ENCODE results near the gene JMJD7.
"Not testable (repeated sequence)": the region's sequence is repeated elsewhere in the genome, so short reads cannot be mapped to it uniquely, and the experiment has no call there.

The JMJD7 gene

DNA sequence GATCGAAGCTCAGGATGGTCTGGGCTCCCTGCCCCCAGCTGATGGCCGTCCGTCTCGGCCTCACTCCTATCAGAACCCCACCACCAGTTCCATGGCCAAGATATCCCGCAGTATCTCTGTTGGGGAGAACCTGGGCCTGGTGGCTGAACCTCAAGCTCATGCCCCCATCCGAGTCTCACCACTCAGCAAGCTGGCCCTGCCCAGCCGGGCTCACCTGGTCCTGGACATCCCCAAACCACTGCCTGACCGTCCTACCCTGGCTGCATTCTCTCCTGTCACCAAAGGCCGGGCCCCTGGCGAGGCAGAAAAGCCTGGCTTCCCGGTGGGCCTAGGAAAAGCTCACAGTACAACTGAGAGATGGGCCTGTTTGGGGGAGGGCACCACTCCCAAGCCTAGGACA is 4.4 kb upstream of the JMJD7 start:
- DNase-seq = no peak

- DNase-seq = no peak
These were observed 3.7 kb upstream of the JMJD7 start for GRCh38 chr15:41824062-41824745.

- no peak for DNase-seq
These were observed 2.7 kb upstream of the JMJD7 start for GRCh38 chr15:41825145-41825544.

DNA sequence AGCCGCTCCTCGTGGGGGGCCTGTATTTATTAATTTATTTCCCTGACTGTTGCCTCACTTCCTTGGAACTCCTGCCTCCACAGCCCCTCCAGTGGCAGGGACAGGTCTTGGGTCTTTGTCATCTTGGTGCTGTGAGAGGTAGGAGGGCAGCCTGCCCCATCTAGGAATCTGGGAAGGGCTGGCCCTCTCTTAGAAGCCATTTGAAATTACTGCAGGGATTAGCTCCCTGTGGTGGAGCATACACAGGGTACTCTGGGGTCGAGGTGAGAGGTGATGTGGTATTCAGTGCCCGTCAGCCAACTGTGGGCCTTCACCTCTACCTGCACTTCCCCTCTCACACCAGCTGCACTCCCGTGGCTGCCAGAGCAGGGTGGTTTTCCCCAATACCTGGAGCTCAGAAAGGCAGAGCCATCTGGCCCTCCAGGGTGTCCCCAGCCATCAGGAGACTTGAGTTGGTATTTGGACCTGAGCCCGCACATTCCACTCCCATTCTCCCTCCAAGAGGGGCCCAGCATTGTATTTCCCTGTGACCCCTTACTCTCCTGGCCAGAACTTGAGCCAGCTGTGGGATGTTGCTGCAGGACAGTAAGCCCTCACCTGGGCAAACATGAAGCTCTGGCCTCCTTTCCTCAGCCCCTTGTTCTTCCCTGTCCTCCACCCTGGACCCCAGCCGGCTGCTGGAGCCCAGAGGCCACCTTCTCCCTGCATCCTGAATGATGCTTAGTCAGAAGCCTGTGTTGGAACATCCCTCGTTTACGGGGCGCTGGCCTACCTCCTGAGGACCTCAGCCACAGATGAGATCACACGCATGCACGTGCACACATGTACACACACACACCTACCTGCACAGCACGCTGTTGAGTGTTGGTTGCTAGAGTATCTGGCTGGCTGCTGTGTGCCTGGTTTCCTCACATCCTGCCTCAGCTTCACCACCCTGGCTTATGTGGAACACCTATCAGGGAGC is 2.0 kb upstream of the JMJD7 start:
- DNase-seq = no peak

- DNase-seq = no peak
These were observed 507 bp upstream of the JMJD7 start for GRCh38 chr15:41827290-41827879.

GRCh38 chr15:41828807-41829141 is 882 bp downstream of the JMJD7 start:
- DNase-seq = no peak

GRCh38 chr15:41829959-41830646 is 2.2 kb downstream of the JMJD7 start:
- no peak for DNase-seq

- not testable (repeated sequence) for DNase-seq
These were observed 3.4 kb downstream of the JMJD7 start for GRCh38 chr15:41831291-41831690.

DNA sequence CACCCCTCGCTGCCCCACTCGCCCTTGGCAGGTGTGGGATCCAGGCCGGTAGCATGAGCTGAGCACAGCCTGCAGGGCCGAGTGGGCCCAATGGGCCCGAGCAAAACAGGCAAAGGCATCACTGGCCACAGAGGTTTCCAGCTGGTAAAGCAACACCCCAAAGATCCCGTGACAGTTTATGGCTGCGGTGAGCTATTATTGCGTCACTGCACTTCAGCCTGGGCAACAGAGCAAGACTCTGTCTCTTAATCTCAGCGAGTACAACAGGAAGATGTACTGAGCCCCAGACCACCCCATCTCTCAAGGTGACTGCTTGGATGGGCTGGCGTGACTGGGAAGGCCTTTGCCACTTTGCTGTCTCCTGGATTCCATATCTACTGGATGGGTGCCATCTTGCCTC is 4.3 kb downstream of the JMJD7 start:
- DNase-seq = no peak

GRCh38 chr15:41832875-41833274 is 5.0 kb downstream of the JMJD7 start:
- DNase-seq = no peak

- no peak for DNase-seq
These were observed 6.2 kb downstream of the JMJD7 start for GRCh38 chr15:41834096-41834495.

- no peak for DNase-seq
These were observed 8.2 kb downstream of the JMJD7 start for GRCh38 chr15:41836073-41836472.

GRCh38 chr15:41836713-41837454 is 9.0 kb downstream of the JMJD7 start:
- no peak for DNase-seq

GRCh38 chr15:41838400-41838897 is 10.6 kb downstream of the JMJD7 start, which contains the start of gene PLA2G4B:
TSS of gene PLA2G4B (plus strand) at chr15:41838847. CDS start at chr15:41838914, 67 bp downstream.
- DNase-seq = no peak

DNA sequence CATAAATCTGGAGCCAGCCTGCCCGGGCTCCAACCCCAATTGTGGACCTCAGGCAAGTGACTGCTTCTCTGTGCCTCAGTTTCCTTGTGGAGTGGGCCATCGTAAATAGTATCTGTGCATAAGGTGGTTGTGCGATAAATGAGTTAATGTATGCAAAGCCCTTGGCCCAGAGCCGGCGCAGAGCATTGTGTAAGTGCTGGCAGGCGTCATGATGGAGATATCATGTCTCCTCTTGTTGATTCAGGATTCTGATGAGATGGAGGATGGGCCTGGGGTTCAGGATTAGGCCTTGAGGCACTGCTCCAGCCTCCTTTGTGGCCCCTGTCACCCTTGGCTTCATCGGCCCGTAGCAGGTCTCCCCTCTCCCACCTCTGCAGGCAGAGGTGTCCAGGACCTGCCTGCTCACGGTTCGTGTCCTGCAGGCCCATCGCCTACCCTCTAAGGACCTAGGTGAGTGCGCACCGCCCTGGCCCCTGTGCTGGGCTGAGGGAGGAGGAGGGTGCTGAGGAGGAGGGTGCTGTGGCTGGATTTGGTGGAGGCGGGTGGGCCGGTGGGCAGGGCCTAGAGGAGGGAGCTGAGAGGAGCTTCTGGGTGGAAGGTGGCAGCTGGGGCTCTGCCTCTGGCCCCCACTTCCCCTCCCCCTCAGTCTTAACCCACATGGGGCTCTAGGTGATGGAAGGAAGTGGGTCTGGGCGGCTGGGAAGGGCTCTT is 12.0 kb downstream of the JMJD7 start:
- no peak for DNase-seq

DNA sequence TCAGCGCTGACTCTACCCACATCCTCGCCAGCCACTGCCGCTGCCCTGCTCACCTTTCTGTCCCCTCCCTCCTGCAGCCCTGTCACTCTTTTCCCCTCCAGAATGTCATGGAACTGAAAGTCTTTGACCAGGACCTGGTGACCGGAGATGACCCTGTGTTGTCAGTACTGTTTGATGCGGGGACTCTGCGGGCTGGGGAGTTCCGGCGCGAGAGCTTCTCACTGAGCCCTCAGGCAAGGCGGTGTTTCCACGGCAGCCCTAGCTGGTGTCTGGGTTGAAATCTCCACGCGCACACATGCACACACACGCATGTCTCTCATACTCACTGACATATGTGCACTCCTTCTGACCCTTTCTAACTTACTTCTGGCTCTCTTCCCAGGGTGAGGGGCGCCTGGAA is 12.8 kb downstream of the JMJD7 start:
- no peak for DNase-seq

- DNase-seq = no peak
These were observed 13.2 kb downstream of the JMJD7 start for GRCh38 chr15:41841131-41841530.

GRCh38 chr15:41842229-41842628 is 14.3 kb downstream of the JMJD7 start:
- DNase-seq = no peak

DNA sequence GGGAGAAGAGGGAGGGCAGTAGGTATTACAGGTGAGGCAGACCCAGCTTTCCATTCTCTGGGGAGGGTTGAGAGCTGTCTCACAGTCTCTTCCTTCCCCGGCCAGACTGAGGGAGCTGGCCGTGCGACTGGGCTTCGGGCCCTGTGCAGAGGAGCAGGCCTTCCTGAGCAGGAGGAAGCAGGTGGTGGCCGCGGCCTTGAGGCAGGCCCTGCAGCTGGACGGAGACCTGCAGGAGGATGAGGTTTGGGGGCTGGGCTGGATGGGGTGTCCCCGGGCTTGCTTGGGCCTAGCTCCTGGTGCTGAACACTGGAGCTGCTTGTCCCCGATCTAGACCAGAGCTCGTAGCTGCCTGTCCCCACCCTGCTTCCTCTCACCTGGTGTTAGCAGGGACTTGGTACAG is 15.7 kb downstream of the JMJD7 start:
- DNase-seq = no peak

GRCh38 chr15:41844814-41845213 is 16.9 kb downstream of the JMJD7 start:
- DNase-seq = no peak

DNA sequence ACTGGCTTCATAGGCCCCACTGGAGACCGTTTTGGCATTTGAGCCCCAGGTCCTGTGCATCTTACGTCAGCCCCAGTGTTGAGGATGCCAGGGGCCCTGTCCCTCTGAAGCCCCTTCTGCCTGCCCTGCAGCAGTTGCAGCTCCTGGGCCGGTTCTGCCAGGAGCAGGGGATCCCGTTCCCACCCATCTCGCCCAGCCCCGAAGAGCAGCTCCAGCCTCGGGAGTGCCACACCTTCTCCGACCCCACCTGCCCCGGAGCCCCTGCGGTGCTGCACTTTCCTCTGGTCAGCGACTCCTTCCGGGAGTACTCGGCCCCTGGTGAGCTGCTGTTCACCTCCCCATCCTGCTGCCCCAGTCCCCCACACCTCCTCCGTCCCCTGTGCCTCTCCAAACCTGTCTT is 19.3 kb downstream of the JMJD7 start:
- DNase-seq = no peak

DNA sequence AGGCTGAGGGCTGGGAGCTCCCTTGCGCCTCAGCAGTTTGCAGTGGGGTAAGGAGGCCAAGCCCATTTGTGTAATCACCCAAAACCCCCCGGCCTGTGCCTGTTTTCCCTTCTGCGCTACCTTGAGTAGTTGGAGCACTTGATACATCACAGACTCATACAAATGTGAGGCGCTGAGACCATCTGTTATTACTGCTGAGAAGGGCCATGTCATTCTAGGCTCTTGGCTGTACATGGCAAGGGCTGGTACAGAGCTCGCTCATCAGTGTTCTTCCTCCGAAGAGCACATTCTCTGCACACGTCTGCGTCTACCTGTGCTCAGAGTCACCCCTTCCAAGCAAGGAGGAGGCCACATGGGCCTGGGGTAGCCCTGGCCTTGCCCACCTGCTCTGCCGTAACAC is 20.1 kb downstream of the JMJD7 start:
- no peak for DNase-seq
